ENCODE results near the gene ANKIB1.
A peak's percentile ranks its signal among the peaks of the same experiment; 100 is the strongest.

Gene ANKIB1

DNA sequence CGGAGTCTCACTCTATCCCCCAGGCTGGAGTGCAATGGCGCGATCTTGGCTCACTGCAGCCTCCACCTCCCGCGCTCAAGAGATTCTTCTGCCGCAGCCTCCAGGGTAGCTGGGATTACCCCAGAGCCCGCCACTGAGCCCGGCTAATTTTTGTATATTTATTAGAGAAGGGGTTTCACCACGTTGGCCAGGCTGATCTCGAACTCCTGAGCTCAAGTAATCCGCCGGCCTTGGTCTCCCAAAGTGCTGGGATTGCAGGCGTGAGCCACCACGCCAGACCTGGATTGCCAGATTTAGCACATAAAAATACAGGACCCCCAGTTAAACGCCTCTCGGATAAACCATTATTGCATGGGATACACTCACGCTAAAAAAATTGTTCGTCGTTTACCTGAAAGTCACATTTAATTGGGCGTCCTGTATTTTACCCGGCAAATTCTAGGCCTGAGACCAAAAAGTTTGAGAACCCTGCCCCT is 201.1 kb downstream of the ANKIB1 start:
- no peak for DNase-seq (ENCODE audit: insufficient read length, low spot score)
- no peak for FAIRE-seq

DNA sequence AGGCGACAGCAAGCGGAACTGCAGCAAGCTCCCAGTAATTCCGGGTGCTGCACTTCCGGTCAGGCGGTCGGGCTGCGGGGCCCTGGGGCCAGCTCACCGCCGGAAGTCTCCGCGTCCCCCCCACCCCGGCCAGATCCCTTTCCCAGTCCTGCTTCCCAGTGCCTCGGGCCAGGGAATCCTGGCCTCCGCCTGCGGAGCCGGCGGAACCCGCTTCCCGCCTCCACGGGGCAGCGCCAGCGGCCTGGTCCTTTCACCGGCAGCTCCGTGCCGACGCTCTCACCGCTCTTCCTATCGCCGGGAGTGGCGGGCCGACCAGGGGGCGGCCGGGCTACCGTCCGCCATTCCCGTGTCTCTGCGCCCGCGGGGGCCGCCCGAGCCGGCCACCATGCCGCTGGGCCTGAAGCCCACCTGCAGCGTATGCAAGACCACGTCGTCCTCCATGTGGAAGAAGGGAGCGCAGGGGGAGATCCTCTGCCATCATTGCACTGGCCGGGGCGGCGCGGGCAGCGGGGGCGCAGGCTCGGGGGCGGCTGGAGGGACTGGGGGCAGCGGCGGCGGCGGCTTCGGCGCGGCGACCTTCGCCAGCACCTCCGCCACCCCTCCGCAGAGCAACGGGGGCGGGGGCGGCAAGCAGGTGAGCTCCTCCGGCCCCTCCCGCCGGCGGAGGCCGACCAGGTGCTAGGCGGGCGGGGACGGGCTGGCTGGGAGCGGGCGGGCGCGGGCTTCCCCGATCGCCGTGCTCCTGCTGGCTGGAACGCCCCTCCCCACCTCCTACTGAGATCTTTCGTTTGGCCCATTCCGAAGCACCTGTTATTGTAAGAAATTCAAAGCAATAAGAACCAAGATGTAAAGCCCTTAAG is 201.8 kb downstream of the ANKIB1 start, which contains the start of gene GATAD1:
GATAD1 (plus strand) TSS at position 138 of the 860 bp plus-strand sequence; CDS start at position 386, 248 bp downstream.
- FAIRE-seq (no peak), DNase-seq (ENCODE audit: insufficient read length, low spot score) (peak; percentile 86)

DNA sequence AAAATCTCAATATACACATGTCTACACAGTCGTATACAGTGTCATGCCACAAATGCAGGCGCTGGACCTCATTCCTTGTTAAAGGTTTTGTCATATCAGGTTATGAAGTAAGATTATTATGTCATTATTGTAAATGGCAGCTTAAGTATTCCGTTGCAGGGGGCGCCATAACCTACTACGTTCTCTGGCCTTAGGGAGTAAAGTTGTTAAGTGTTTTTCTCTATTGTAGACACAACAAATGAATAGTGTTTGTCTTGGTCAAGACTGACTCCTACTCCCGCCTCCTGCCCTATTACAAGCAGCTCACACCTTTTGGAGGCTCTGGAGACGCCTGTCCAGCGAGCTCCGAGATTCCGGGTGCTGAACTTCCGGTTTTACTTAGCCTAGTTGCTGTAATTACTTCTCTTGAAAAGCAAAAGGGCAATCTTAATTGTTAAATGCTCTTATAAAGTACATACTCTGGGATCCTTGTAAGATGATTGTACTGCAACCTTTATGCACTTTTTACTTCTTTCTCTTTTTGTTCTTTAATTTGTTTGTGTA is 202.5 kb downstream of the ANKIB1 start:
- FAIRE-seq (no peak), DNase-seq (ENCODE audit: insufficient read length, low spot score) (peak; percentile 7)

Measured in HTR-8/SVneo (cell line).